ENCODE measurements around the gene FOXN3. TPM values are rescaled to one million over a fixed set of nuclear protein-coding genes. Genes with fewer than 3 reads are reported as not detected.

FOXN3 gene
- total and polyA plus RNA-seq, 10 donors = 9.2 to 121 (median 98.3) TPM

DNA sequence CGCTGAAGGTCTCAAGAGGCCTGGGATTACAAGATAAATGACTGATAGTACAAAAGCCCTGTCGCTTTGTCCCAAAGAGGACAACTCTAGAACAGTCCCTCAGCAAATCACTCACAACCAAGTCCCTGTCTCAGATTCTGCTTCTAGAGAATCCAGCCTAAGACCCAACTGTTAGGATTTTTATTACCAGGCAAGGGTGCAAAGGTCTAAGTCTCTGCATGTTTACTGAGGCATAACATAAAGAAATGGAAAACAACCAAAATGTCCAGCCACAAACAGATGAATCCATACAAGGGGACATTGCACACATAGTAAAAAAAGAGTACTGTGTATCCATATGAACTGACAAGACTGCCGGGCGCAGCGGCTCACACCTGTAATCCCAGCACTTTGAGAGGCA, 104.1 kb downstream of the FOXN3 start:
- no peak overlapping the region for H3K4me3 ChIP-seq
- peaks cover 0 to 15% (median 0%) of the 10 kb centered on the region in 6 donors for H3K36me3 ChIP-seq
- DNase-seq = no peak
- peaks cover 0 to 40% (median 17%) of the 10 kb centered on the region in 6 donors for H3K4me1 ChIP-seq
- H3K9me3 ChIP-seq = peaks cover 0 to 4% (median 0%) of the 10 kb centered on the region in 8 donors
- H3K27ac ChIP-seq = no peak overlapping the region
- no peak for TF ChIP-seq CTCF (IDR thresholded peaks at IDR 0.05 in 8 of 11, conservative IDR thresholded peaks at IDR 0.05 in 3 of 11)
- TF ChIP-seq POLR2A (IDR thresholded peaks at IDR 0.05) = no peak
- no peak for TF ChIP-seq POLR2AphosphoS5 (IDR thresholded peaks at IDR 0.05)
- intact Hi-C loops (cut with DNase I; ENCODE audit: low total_unique reads) = no loop called here
- no peaks in the 10 kb centered on the region for H3K27me3 ChIP-seq (replicated peaks in 1 of 7)
- WGBS, 5 donors = 94 to 100% (median 99%) methylated on average over 5 of the region's 5 CpGs

- no peak overlapping the region for H3K4me3 ChIP-seq
- no peak overlapping the region for H3K27ac ChIP-seq
- intact Hi-C loops (cut with DNase I; ENCODE audit: low total_unique reads) = no loop called here
- peaks cover 8 to 47% (median 34%) of the 10 kb centered on the region in 6 donors for H3K4me1 ChIP-seq
- no peak for TF ChIP-seq POLR2AphosphoS5 (IDR thresholded peaks at IDR 0.05)
- TF ChIP-seq CTCF (IDR thresholded peaks at IDR 0.05 in 8 of 11, conservative IDR thresholded peaks at IDR 0.05 in 3 of 11) = no peak
- TF ChIP-seq POLR2A (IDR thresholded peaks at IDR 0.05) = no peak
- H3K36me3 ChIP-seq = peaks cover 0 to 8% (median 0%) of the 10 kb centered on the region in 6 donors
- peaks cover 0 to 4% (median 0%) of the 10 kb centered on the region in 8 donors for H3K9me3 ChIP-seq
- H3K27me3 ChIP-seq (replicated peaks in 1 of 7) = no peaks in the 10 kb centered on the region
- WGBS, 5 donors = 79 to 97% (median 95%) methylated on average over 9 of the region's 9 CpGs
- no peak for DNase-seq
Measured at GRCh38 chr14:89310211-89310610, 106.8 kb downstream of the FOXN3 start.

- peaks cover 11 to 50% (median 39%) of the 10 kb centered on the region in 6 donors for H3K4me1 ChIP-seq
- no peak overlapping the region for H3K4me3 ChIP-seq
- peak overlapping the region in 2 of 8 donors; percentile 11 to 44 for H3K27ac ChIP-seq
- intact Hi-C loops (cut with DNase I; ENCODE audit: low total_unique reads) = no loop called here
- no peaks in the 10 kb centered on the region for H3K27me3 ChIP-seq (replicated peaks in 1 of 7)
- H3K36me3 ChIP-seq = peaks cover 0 to 4% (median 0%) of the 10 kb centered on the region in 6 donors
- TF ChIP-seq POLR2AphosphoS5 (IDR thresholded peaks at IDR 0.05) (no peak), CTCF (IDR thresholded peaks at IDR 0.05 in 8 of 11, conservative IDR thresholded peaks at IDR 0.05 in 3 of 11) (no peak), POLR2A (IDR thresholded peaks at IDR 0.05) (no peak)
- H3K9me3 ChIP-seq = peaks cover 0 to 4% (median 0%) of the 10 kb centered on the region in 8 donors
- DNase-seq = no peak
- WGBS, 5 donors = 89 to 97% (median 94%) methylated on average over 11 of the region's 11 CpGs
Measured at GRCh38 chr14:89309670-89310177, 107.3 kb downstream of the FOXN3 start.

GRCh38 chr14:89308232-89308959, 108.6 kb downstream of the FOXN3 start:
- DNase-seq = no peak
- Histone ChIP-seq H3K27me3 (replicated peaks in 1 of 7) (no peaks in the 10 kb centered on the region), H3K36me3 (no peaks in the 10 kb centered on the region), H3K27ac (peak overlapping the region in 4 of 8 donors; percentile 12 to 89 (median 50)), H3K9me3 (no peaks in the 10 kb centered on the region), H3K4me3 (no peak overlapping the region), H3K4me1 (peaks cover 23 to 64% (median 52%) of the 10 kb centered on the region in 6 donors)
- TF ChIP-seq CTCF (IDR thresholded peaks at IDR 0.05 in 8 of 11, conservative IDR thresholded peaks at IDR 0.05 in 3 of 11) (no peak), POLR2AphosphoS5 (IDR thresholded peaks at IDR 0.05) (no peak), POLR2A (IDR thresholded peaks at IDR 0.05) (no peak)
- intact Hi-C loops (cut with DNase I; ENCODE audit: low total_unique reads) = no loop called here
- 76 to 83% (median 78%) methylated on average over 10 of the region's 10 CpGs for WGBS, 5 donors
